ENCODE measurements around the gene PDE4D. TPM values are rescaled to one million over a fixed set of nuclear protein-coding genes. Genes with fewer than 3 reads are reported as not detected.
"Not testable (repeated sequence)": the region's sequence is repeated elsewhere in the genome, so short reads cannot be mapped to it uniquely, and the experiment has no call there.

PDE4D gene
- total RNA-seq, 1 experiment from 2014 or later: 62.6 TPM

DNA sequence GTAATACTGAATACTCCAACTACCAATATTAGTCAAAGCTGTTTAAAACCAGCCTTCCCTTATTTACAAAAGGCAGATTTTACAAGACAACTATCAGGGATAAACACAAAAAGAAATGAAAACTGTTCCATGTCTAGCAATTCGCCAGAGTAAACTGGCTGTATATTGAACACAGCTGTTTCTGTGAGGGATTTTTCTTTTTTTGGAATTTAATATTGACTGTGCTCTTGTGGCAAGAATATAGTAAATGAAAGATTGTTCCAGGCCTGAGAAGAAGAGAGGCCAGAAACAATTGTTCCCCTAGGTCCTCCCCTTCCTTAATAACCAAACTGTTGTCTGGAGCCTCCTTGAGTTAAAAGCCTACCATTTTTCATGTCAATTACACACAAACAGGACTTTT lies 188.6 kb downstream of the PDE4D start:
- no peak for DNase-seq (ENCODE audit: low read depth, low spot score)
- in situ Hi-C loops (cut with HindIII; ENCODE audit: low pct_unique_long_range_greater_than_20kb, low sequenced_read_pairs): no loop called here

DNA sequence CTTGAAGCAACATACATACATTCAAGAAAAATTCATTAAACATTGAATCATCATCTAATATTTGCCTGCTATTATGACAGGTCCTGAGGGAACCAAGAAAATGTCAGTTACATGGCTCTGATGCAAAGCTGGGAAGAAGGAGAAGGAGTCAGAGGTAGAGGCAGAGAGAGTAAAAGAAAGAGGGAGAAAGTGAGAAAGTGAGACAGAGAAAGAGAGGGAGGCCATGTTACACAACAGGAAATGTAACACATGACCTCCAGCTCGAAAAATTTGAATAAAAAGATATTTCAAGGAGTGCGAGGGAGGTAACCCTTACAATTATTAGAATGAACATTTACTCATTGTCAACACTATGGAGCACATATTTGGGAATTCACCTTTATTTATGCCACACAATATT lies 189.7 kb downstream of the PDE4D start:
- no peak for DNase-seq (ENCODE audit: low read depth, low spot score)
- in situ Hi-C loops (cut with HindIII; ENCODE audit: low pct_unique_long_range_greater_than_20kb, low sequenced_read_pairs): no loop called here

GRCh38 chr5:59698207-59699178 lies 195.0 kb downstream of the PDE4D start:
- no peak for DNase-seq (ENCODE audit: low read depth, low spot score)
- in situ Hi-C loops (cut with HindIII; ENCODE audit: low pct_unique_long_range_greater_than_20kb, low sequenced_read_pairs): no loop called here

DNA sequence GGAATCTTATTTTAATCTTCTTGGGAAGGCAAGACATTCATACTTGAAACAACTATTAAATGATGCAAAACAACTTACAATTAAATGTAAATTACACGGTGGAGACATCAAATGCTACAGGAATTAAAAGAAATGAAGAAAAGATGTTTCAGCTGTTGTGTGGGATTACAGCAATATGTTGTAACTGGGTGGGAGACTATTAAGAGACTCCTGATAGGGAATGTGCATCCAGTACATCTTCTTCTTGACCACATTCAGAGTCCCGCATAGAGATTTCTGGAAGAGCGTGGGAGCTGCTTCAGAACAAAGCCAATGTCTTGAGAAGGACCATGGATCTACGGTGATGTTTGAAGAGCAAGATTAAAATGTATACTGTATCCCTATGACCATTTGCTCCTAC lies 199.1 kb downstream of the PDE4D start:
- in situ Hi-C loops (cut with HindIII; ENCODE audit: low pct_unique_long_range_greater_than_20kb, low sequenced_read_pairs): no loop called here
- no peak for DNase-seq (ENCODE audit: low read depth, low spot score)

- in situ Hi-C loops (cut with HindIII; ENCODE audit: low pct_unique_long_range_greater_than_20kb, low sequenced_read_pairs): no loop called here
- DNase-seq (ENCODE audit: low read depth, low spot score): no peak
Measured at GRCh38 chr5:59693492-59694309, 199.8 kb downstream of the PDE4D start.

- in situ Hi-C loops (cut with HindIII; ENCODE audit: low pct_unique_long_range_greater_than_20kb, low sequenced_read_pairs): no loop called here
- DNase-seq (ENCODE audit: low read depth, low spot score): no peak
Measured at GRCh38 chr5:59685793-59686192, 207.7 kb downstream of the PDE4D start.

DNA sequence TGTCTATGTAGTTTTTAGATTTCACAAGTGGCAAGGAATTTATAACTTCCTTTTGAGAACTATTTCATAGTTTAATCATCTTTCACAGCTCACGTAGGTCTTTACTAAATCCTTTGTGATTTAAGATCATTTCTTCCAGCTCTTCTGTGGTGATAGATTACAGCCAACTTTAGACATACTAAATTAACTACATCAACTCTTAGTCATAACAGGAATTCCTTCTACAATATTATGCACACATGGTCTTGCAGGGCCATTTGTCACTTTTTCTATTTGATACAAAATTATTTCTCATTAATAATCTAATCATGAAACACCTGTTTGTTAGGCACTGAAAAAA lies 208.4 kb downstream of the PDE4D start:
- in situ Hi-C loops (cut with HindIII; ENCODE audit: low pct_unique_long_range_greater_than_20kb, low sequenced_read_pairs): no loop called here
- DNase-seq (ENCODE audit: low read depth, low spot score): no peak

DNA sequence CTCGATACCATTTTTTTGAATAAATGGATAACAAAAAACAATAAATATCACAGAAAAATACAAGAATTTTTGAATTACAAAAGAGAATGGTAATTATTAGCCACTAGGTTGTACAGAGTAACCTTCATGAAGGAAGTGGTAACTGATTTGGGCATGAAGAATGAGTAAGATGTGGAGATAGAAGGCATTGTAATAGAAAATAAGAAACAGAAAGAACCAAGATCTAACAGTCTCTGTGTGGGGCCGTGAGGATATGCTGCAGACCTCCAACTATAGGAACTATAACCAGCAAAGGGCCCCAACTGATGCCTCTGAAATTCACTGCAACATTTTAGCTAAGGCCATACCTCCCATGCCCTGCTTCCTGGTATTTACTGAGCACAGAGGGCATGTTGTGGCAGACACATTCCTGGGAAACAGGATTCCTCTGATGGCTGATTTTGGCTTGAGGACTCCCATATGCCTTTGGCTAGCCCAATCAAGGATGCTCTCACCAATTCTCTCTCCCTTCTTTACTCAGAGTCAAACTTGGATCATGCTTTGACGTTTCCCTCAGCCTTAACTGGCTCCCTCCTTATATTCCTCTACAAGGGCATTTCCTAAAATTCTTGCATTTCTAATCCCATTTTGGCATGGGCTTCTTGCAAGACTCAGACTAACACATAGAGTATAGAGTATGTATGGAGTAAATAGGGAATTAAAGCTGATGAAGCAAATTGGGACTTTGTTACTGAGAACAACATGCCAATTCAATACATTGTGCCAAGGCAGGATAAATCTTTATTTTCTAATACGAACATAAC lies 208.9 kb downstream of the PDE4D start:
- in situ Hi-C loops (cut with HindIII; ENCODE audit: low pct_unique_long_range_greater_than_20kb, low sequenced_read_pairs): no loop called here

DNA sequence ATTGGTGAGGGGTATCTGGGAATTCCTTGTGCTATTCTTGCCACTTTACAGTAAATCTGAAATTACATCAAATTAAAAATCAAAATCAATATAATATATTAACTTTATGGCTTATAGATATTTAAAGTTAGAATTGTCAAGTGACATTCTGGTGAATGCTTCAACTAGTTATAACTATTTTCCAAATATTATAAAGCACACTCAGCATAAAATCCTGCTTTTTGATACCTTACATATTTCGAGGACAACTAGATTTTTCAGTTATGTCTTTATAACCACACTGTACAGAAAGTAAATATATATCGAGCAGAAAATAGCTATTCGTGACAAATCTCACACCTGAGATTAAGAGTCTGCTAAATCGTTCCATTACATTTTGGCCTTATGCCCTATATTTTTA lies 210.2 kb downstream of the PDE4D start:
- in situ Hi-C loops (cut with HindIII; ENCODE audit: low pct_unique_long_range_greater_than_20kb, low sequenced_read_pairs): no loop called here
- DNase-seq (ENCODE audit: low read depth, low spot score): no peak

More for the DNA sequence above, 208.9 kb downstream of the PDE4D start:
- no peak for DNase-seq (ENCODE audit: low read depth, low spot score)

- in situ Hi-C loops (cut with HindIII; ENCODE audit: low pct_unique_long_range_greater_than_20kb, low sequenced_read_pairs): no loop called here
- DNase-seq (ENCODE audit: low read depth, low spot score): no peak
Measured at GRCh38 chr5:59682542-59682941, 211.0 kb downstream of the PDE4D start.

GRCh38 chr5:59678943-59679342 lies 214.6 kb downstream of the PDE4D start:
- no peak for DNase-seq (ENCODE audit: low read depth, low spot score)
- in situ Hi-C loops (cut with HindIII; ENCODE audit: low pct_unique_long_range_greater_than_20kb, low sequenced_read_pairs): no loop called here

- in situ Hi-C loops (cut with HindIII; ENCODE audit: low pct_unique_long_range_greater_than_20kb, low sequenced_read_pairs): no loop called here
- no peak for DNase-seq (ENCODE audit: low read depth, low spot score)
Measured at GRCh38 chr5:59674763-59675162, 218.8 kb downstream of the PDE4D start.

DNA sequence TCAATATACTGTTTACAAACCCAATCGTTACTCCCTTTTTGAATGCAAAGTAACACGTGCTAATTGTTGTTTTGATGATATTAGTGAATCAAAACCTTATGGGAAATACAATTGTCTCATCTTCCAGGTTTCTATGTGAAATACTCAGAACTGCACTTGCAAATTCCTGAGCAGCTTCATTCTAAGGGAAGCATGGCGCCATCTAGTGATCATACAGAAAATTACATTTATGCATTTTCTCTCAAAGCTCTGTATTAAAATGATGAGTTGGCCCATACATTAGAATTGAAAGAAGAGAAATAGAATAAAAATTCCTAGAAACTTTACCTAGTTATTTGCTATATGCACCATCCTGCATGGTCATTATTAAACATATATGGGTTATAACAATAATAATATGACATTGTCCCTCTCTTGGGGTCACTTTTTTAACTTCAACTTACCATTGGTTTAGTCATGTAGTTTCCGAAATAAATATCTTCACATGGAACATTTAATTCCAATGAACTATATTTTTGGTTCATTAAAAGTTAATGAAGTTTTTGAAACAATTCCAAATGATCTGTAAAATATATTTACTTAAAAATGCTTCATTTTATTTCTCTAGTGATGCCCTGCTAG lies 220.0 kb downstream of the PDE4D start:
- DNase-seq (ENCODE audit: low read depth, low spot score): peak; percentile 66
- in situ Hi-C loops (cut with HindIII; ENCODE audit: low pct_unique_long_range_greater_than_20kb, low sequenced_read_pairs): no loop called here

- in situ Hi-C loops (cut with HindIII; ENCODE audit: low pct_unique_long_range_greater_than_20kb, low sequenced_read_pairs): no loop called here
Measured at GRCh38 chr5:59666440-59667068, 227.0 kb downstream of the PDE4D start.

DNA sequence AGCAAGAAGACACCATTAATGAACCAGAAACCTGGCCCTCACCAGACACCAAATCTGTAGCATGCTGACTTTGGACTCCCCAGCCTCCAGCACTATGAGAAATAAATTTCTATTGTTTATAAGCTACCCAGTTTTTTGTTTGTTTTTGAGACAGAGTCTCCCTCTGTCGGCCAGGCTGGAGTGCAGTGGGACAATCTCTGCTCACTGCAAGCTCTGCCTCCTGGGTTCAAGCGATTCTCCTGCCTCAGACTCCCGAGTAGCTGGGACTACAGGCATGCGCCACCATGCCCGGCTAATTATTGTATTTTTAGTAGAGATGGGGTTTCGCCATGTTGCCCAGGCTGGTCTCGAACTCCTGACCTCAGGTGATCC lies 227.7 kb downstream of the PDE4D start:
- in situ Hi-C loops (cut with HindIII; ENCODE audit: low pct_unique_long_range_greater_than_20kb, low sequenced_read_pairs): not testable (repeated sequence)
- peak; percentile 22 for DNase-seq (ENCODE audit: low read depth, low spot score)

More at GRCh38 chr5:59666440-59667068, 227.0 kb downstream of the PDE4D start:
- DNase-seq (ENCODE audit: low read depth, low spot score): no peak

GRCh38 chr5:59665086-59665831 lies 228.3 kb downstream of the PDE4D start:
- in situ Hi-C loops (cut with HindIII; ENCODE audit: low pct_unique_long_range_greater_than_20kb, low sequenced_read_pairs): no loop called here

More at GRCh38 chr5:59665086-59665831, 228.3 kb downstream of the PDE4D start:
- no peak for DNase-seq (ENCODE audit: low read depth, low spot score)

All from SK-MEL-5 (cell line).